IMR-90 (cell line): Measurements from ENCODE around the gene ABLIM3. TPM values are rescaled to one million over a fixed set of nuclear protein-coding genes. Genes with fewer than 3 reads are reported as not detected.

Experiments used
- ATAC-seq: fragments of 200-7000 bp; cut with Tn5 transposase; 2 replicates; pipeline ENCODE4 v1.9.1; 2020; ENCODE audit warnings: low read depth, mild to moderate bottlenecking, moderate library complexity
- BruUV-seq: library from RNA; stranded (reverse); fragments of 400-500 nt; replicated peaks from 2 replicates; lab custom pipeline; 2021; lab: Mats Ljungman, UMichigan
- CTCF ChIA-PET: fragments of 300-600 bp; formaldehyde crosslinking; extraction: SDS; loops from one replicate; lab custom pipeline; 2021; ENCODE audit warnings: antibody characterized with exemption; lab: Yijun Ruan, JAX
- POLR2A ChIA-PET: fragments of 300-600 bp; sonication (Branson Sonifier 250); formaldehyde crosslinking; loops from one replicate; lab custom pipeline; 2022; ENCODE audit warnings: antibody characterized with exemption; ENCODE audit not compliant: unreplicated experiment; lab: Charles Lee
- DNase-seq: peaks from one replicate; pipeline ENCODE4 v3.0.0; 2013
- H2AFZ ChIP-seq: replicated peaks from 2 replicates; pipeline ENCODE3; 2013; ENCODE audit warnings: low read length, mild to moderate bottlenecking; ENCODE audit not compliant: poor library complexity
- H2AK5ac ChIP-seq: 2 replicates; pipeline ENCODE4 v1.6.1; 2013; ENCODE audit warnings: low read depth, low read length, inconsistent platforms
- H2AK9ac ChIP-seq: replicated peaks from 2 replicates; pipeline ENCODE3; 2013; ENCODE audit warnings: mild to moderate bottlenecking, low read depth, low read length, moderate library complexity; ENCODE audit not compliant: poor library complexity
- H2BK120ac ChIP-seq: 2 replicates; pipeline ENCODE4 v1.6.1; 2013; ENCODE audit warnings: low read depth, low read length, inconsistent platforms
- H2BK15ac ChIP-seq: 3 replicates; pipeline ENCODE4 v1.6.1; 2013; ENCODE audit warnings: low read depth, low read length, inconsistent platforms
- H2BK20ac ChIP-seq: 2 replicates; pipeline ENCODE4 v1.6.1; 2013; ENCODE audit warnings: low read depth, mild to moderate bottlenecking, inconsistent platforms, low read length, moderate library complexity
- H2BK5ac ChIP-seq: 2 replicates; pipeline ENCODE4 v1.6.1; 2013; ENCODE audit warnings: mild to moderate bottlenecking, low read depth, low read length, inconsistent platforms; ENCODE audit not compliant: poor library complexity, severe bottlenecking
- H3K14ac ChIP-seq: replicated peaks from 2 replicates; pipeline ENCODE4 v1.6.1; 2013; ENCODE audit warnings: low read depth, low read length, inconsistent platforms
- H3K18ac ChIP-seq: 2 replicates; pipeline ENCODE4 v1.6.1; 2013; ENCODE audit warnings: low read depth, low read length, control low read depth
- H3K23ac ChIP-seq: 2 replicates; pipeline ENCODE4 v1.6.1; 2013; ENCODE audit warnings: low read depth, low read length, inconsistent platforms
- H3K27ac ChIP-seq: 2 replicates; pipeline ENCODE4 v1.5.1; 2013; ENCODE audit warnings: mild to moderate bottlenecking, control low read depth, low read length; ENCODE audit not compliant: insufficient read depth
- H3K27me3 ChIP-seq: 2 replicates; pipeline ENCODE4 v1.6.1; 2013; ENCODE audit warnings: low read length; ENCODE audit not compliant: control insufficient read depth, insufficient read depth
- H3K36me3 ChIP-seq: 2 replicates; pipeline ENCODE4 v1.6.1; 2013; ENCODE audit warnings: low read length, mixed read lengths; ENCODE audit not compliant: control insufficient read depth, insufficient read depth
- H3K4ac ChIP-seq: 2 replicates; pipeline ENCODE4 v1.6.1; 2013; ENCODE audit warnings: low read depth, low read length, inconsistent platforms
- H3K4me1 ChIP-seq: 2 replicates; pipeline ENCODE4 v1.6.1; 2013; ENCODE audit warnings: low read length, mixed read lengths; ENCODE audit not compliant: control insufficient read depth, insufficient read depth
- H3K4me2 ChIP-seq: 2 replicates; pipeline ENCODE4 v1.6.1; 2013; ENCODE audit warnings: low read depth, mild to moderate bottlenecking, control low read depth, low read length, moderate library complexity
- H3K4me3 ChIP-seq: 2 replicates; pipeline ENCODE4 v1.5.1; 2013; ENCODE audit warnings: low read depth, mild to moderate bottlenecking, control low read depth, low read length, moderate library complexity; ENCODE audit not compliant: insufficient read depth
- H3K56ac ChIP-seq: 2 replicates; pipeline ENCODE4 v1.6.1; 2013; ENCODE audit warnings: low read length, inconsistent platforms; ENCODE audit not compliant: insufficient read depth; ENCODE audit errors: extremely low read depth
- H3K79me1 ChIP-seq, 2 experiments: 2 replicates each; pipeline ENCODE4 v1.6.1; 2013; ENCODE audit warnings: low read length in 2 of 2, inconsistent platforms in 1 of 2, low read depth in 1 of 2
- H3K9ac ChIP-seq: 2 replicates; pipeline ENCODE4 v1.6.1; 2013; ENCODE audit warnings: low read depth, low read length, control low read depth
- H3K9me1 ChIP-seq: 2 replicates; pipeline ENCODE4 v1.6.1; 2013; ENCODE audit warnings: low read length, inconsistent platforms; ENCODE audit not compliant: insufficient read depth
- H3K9me3 ChIP-seq: 2 replicates; pipeline ENCODE4 v1.6.1; 2013; ENCODE audit warnings: low read length; ENCODE audit not compliant: control insufficient read depth, insufficient read depth
- H4K20me1 ChIP-seq: 2 replicates; pipeline ENCODE4 v1.6.1; 2013; ENCODE audit warnings: low read length, inconsistent platforms; ENCODE audit not compliant: insufficient read depth
- H4K5ac ChIP-seq: 2 replicates; pipeline ENCODE4 v1.6.1; 2013; ENCODE audit warnings: mild to moderate bottlenecking, low read depth, low read length, control low read depth
- H4K8ac ChIP-seq, 2 experiments: 2 replicates each; pipeline ENCODE4 v1.6.1; 2013; ENCODE audit warnings: low read depth in 2 of 2, low read length in 2 of 2, control low read depth in 1 of 2, inconsistent platforms in 1 of 2
- H4K91ac ChIP-seq: 2 replicates; pipeline ENCODE4 v1.6.1; 2013; ENCODE audit warnings: low read depth, low read length, inconsistent platforms; ENCODE audit not compliant: insufficient read depth
- CEBPB ChIP-seq: IDR thresholded peaks from 2 replicates; pipeline ENCODE4 v1.6.1; 2012; ENCODE audit warnings: low read depth, low read length, improper control_type of control experiment
- RAD21 ChIP-seq: IDR thresholded peaks from 2 replicates; pipeline ENCODE4 v1.6.1; 2012; ENCODE audit warnings: low read length, improper control_type of control experiment
- WGBS, 2 experiments: methylation state at CpG; one replicate each; pipeline versions ENCODE4 v1.1.5 to v1.1.7; 2013; ENCODE audit warnings: missing lambda C conversion rate in 2 of 2; ENCODE audit not compliant: insufficient read length in 1 of 2; ENCODE audit errors: extremely low coverage in 2 of 2; 5-methylcytosine and 5-hydroxymethylcytosine counted together
- dilution Hi-C: fragments of 300-500 bp; cut with HindIII; formaldehyde crosslinking; loops from one replicate; pipeline ENCODE4 v1.14.3; 2018; ENCODE audit warnings: low sequenced_read_pairs; ENCODE audit not compliant: unreplicated experiment
- in situ Hi-C: fragments of 300-500 bp; cut with MboI; formaldehyde crosslinking; loops from 3 replicates; pipeline ENCODE4 v1.14.3; 2019; ENCODE audit warnings: low sequenced_read_pairs, inconsistent platforms, mixed read lengths
- intact Hi-C: fragments of 100-400 bp; cut with micrococcal nuclease; formaldehyde crosslinking; loops from 2 replicates; pipeline ENCODE4 v1.10.0; 2022
- polyA plus RNA-seq, 3 experiments: library from polyadenylated mRNA; depleted of rRNA; stranded (reverse); fragments of >200 nt; gene quantifications; 2 replicates each; pipeline ENCODE4 v1.2.3, GENCODE V29; 2012; ENCODE audit warnings: low replicate concordance in 1 of 3
- total RNA-seq: library from RNA; depleted of rRNA; stranded (reverse); fragments of >200 nt; gene quantifications from 2 replicates; pipeline ENCODE4 v1.2.3, GENCODE V29; 2012
- TF ChIP-seq, protein P1 (sequence below): conservative IDR thresholded peaks from 2 replicates; pipeline ENCODE4 v1.5.1; 2012; ENCODE audit warnings: mild to moderate bottlenecking, low read depth, low read length, improper control_type of control experiment

ABLIM3 gene
- total and polyA plus RNA-seq, 2 of the 4 experiments (the other 2 are of a cell fraction), result 33.3 to 69.9 TPM

DNA sequence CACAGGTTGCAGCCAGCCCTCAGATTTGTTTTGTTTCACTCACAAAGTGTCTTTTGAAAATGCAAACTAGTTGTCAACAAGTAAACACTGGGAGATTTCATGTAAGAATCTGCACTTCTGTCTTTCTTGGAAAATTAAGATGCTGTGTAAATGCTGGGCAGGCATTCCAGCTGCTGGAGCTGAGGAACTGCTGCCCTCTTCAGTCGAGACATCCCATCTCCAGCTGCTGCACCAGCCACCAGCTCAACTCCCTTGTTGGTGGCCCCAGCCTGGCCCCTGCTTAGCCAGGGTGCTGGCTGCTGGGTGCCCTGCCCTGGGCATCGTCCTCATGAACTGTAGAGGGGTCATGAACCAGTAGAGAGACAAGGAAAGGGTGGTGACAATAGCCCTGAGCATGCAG, 97.2 kb downstream of the ABLIM3 start:
- no peak overlapping the region for H4K8ac ChIP-seq
- H3K27me3 ChIP-seq, result no peaks in the 10 kb centered on the region
- no peak overlapping the region for H3K4ac ChIP-seq
- no peak overlapping the region for H4K91ac ChIP-seq
- CTCF ChIA-PET, result interaction anchor here (0.6 to 1.9 kb wide), 4 partner anchors 10 to 242 kb away, joined by 3 to 5 read pairs (median 3); partner anchors contain the start of gene ABLIM3
- H3K4me3 ChIP-seq, result no peak overlapping the region
- no peak overlapping the region for H2BK20ac ChIP-seq
- H3K14ac ChIP-seq, result no peak overlapping the region
- intact Hi-C loops, result no loop called here
- H3K4me1 ChIP-seq, result no peaks in the 10 kb centered on the region
- no peak overlapping the region for H3K23ac ChIP-seq
- H2BK5ac ChIP-seq, result no peak overlapping the region
- no peaks in the 10 kb centered on the region for H3K9me3 ChIP-seq
- H2AFZ ChIP-seq, result no peak overlapping the region
- dilution Hi-C loops, result no loop called here
- peaks cover 10% of the 10 kb centered on the region for H3K9me1 ChIP-seq
- no peaks in the 10 kb centered on the region; a peak in 1 of 4 replicates for H3K79me1 ChIP-seq
- H2BK120ac ChIP-seq, result no peak overlapping the region
- H3K27ac ChIP-seq, result no peak overlapping the region
- H4K20me1 ChIP-seq, result no peaks in the 10 kb centered on the region
- no TSS peak for BruUV-seq
- H2AK9ac ChIP-seq, result no peak overlapping the region
- H3K56ac ChIP-seq, result no peak overlapping the region
- in situ Hi-C loops, result loop anchor here (10.0 to 25.0 kb wide), 2 partner anchors 504 to 801 kb away; no protein-coding TSS in a partner anchor
- DNase-seq (no peak), ATAC-seq (peak; percentile 66)
- peaks cover 56% of the 10 kb centered on the region for H3K36me3 ChIP-seq
- no peak overlapping the region for H2BK15ac ChIP-seq
- POLR2A ChIA-PET, result no interaction called here
- H3K9ac ChIP-seq, result no peak overlapping the region
- no peak overlapping the region for H3K4me2 ChIP-seq
- no peak overlapping the region for H2AK5ac ChIP-seq
- H4K5ac ChIP-seq, result no peak overlapping the region
- H3K18ac ChIP-seq, result no peak overlapping the region
- TF ChIP-seq, protein P1, sequence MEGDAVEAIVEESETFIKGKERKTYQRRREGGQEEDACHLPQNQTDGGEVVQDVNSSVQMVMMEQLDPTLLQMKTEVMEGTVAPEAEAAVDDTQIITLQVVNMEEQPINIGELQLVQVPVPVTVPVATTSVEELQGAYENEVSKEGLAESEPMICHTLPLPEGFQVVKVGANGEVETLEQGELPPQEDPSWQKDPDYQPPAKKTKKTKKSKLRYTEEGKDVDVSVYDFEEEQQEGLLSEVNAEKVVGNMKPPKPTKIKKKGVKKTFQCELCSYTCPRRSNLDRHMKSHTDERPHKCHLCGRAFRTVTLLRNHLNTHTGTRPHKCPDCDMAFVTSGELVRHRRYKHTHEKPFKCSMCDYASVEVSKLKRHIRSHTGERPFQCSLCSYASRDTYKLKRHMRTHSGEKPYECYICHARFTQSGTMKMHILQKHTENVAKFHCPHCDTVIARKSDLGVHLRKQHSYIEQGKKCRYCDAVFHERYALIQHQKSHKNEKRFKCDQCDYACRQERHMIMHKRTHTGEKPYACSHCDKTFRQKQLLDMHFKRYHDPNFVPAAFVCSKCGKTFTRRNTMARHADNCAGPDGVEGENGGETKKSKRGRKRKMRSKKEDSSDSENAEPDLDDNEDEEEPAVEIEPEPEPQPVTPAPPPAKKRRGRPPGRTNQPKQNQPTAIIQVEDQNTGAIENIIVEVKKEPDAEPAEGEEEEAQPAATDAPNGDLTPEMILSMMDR, result peak; percentile 32
- TF ChIP-seq RAD21 (peak; percentile 36), CEBPB (no peak)
- WGBS, 2 experiments, result 39% methylated on average over 2 of the region's 2 CpGs; no CpG with 5 or more reads in 1 of the 2 experiments
